ENCODE results near the gene C1orf122.
A peak's percentile ranks its signal among the peaks of the same experiment; 100 is the strongest.

GRCh38 chr1:37828410-37829074 lies 21.0 kb downstream of the C1orf122 start:
- TF ChIP-seq CTCF (IDR thresholded peaks at IDR 0.05) (no peak), POLR2AphosphoS5 (IDR thresholded peaks at IDR 0.05; ENCODE audit: insufficient read depth in 1 of 2, low read depth in 1 of 2) (peak in 1 of 2 donors; percentile 41)
